OCI-LY7 (cell line): ENCODE measurements around the gene SLC16A12.

Source experiments
- EZH2phosphoT487 ChIP-seq: fragments of 200-600 bp; sonication (generic); IDR thresholded peaks from 2 replicates; pipeline ENCODE4 v1.6.1; 2018; ENCODE audit warnings: low read depth, borderline replicate concordance, mild to moderate bottlenecking, mixed run types, antibody characterized with exemption, low read length, moderate library complexity, mixed read lengths
- TF ChIP-seq, protein P1 (sequence below): fragments of 200-600 bp; sonication (generic); conservative IDR thresholded peaks from 2 replicates; pipeline ENCODE4 v1.5.1; 2014; ENCODE audit warnings: mild to moderate bottlenecking, antibody characterized with exemption, low read length, moderate library complexity, mixed read lengths

DNA sequence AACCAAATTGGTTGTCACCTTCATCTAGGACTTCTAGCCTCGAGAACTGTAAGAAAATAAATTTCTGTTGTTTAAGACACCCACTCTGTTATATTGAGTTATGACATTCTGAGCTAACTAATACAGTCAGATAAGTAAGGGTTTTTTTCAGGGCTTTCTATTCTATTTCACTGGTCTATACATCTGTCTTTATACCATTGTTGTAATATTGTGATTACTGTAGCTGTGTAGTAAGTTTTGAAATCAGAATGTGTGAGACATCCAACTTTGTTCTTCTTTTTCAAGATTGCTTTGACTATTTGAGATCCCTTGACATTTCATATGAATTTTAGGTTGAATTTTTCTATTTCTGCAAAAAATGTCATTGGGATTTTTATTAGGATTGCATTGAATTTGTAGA lies 135.4 kb downstream of the SLC16A12 start:
- TF ChIP-seq, protein P1, sequence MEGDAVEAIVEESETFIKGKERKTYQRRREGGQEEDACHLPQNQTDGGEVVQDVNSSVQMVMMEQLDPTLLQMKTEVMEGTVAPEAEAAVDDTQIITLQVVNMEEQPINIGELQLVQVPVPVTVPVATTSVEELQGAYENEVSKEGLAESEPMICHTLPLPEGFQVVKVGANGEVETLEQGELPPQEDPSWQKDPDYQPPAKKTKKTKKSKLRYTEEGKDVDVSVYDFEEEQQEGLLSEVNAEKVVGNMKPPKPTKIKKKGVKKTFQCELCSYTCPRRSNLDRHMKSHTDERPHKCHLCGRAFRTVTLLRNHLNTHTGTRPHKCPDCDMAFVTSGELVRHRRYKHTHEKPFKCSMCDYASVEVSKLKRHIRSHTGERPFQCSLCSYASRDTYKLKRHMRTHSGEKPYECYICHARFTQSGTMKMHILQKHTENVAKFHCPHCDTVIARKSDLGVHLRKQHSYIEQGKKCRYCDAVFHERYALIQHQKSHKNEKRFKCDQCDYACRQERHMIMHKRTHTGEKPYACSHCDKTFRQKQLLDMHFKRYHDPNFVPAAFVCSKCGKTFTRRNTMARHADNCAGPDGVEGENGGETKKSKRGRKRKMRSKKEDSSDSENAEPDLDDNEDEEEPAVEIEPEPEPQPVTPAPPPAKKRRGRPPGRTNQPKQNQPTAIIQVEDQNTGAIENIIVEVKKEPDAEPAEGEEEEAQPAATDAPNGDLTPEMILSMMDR = no peak
- TF ChIP-seq EZH2phosphoT487 = no peak
